HG03378 (cell line): ENCODE data around the gene LIFR.

ENCODE experiments used
- ATAC-seq: cut with Tn5 transposase; IDR thresholded peaks from one replicate; pipeline ENCODE4 v1.9.1; 2021; ENCODE audit warnings: mild to moderate bottlenecking, moderate library complexity; ENCODE audit not compliant: unreplicated experiment

Gene LIFR

DNA sequence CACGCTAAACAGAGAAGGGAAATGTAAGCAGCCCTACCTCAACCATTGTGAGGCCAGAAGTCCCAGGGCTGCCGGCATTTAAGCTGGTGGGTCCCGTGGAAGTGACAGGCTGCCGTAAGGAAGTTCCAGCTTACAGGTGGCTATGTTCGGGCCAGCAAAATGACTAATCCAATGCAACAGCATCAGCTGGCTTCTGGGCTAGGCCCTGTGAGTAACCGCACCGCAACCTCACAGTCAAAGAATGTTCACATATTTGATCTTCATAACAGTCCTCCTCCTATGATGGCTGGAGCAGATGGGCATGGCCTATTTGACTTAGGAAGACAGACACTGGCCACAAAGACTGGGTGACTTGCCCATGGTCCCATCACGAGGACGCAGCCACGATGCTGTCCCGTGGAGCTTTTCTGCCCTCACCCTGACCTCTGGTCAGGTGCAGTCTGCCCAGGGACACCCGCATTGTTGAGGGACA is 88.2 kb downstream of the LIFR start:
- no peak for ATAC-seq

DNA sequence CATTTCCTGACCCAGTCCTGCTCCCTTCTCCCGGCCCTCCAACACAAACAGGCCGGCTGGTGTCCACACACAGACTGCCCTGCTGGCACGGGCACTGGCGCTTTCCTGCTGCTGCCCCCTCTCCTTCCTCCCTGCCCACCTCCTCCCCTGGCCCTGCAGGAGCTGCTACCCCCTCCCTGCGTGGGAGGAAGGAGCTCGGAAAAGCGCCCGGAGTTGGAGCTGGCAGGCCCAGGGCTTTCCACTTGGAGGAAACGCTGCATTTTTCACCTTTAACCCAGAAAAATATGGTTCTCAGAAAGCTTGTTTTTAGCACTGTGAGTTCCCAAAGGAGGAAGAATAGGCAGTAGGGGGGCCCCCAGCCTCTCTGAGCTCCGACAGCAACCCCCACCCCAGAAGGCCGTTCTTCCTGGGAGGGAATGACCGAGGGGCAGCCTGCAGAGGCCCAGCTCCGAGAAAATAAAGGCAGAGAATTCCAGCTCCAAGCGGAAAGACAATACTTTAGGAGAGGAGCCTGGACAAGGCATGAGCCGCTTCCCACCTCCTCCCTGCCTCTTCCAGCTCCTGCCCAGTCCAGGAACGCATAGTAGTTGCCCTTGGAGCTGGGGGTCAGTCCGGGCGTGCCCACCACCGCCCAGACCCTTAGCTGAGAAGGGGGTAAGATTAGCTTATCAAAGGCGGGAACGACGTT is 88.9 kb downstream of the LIFR start:
- no peak for ATAC-seq

DNA sequence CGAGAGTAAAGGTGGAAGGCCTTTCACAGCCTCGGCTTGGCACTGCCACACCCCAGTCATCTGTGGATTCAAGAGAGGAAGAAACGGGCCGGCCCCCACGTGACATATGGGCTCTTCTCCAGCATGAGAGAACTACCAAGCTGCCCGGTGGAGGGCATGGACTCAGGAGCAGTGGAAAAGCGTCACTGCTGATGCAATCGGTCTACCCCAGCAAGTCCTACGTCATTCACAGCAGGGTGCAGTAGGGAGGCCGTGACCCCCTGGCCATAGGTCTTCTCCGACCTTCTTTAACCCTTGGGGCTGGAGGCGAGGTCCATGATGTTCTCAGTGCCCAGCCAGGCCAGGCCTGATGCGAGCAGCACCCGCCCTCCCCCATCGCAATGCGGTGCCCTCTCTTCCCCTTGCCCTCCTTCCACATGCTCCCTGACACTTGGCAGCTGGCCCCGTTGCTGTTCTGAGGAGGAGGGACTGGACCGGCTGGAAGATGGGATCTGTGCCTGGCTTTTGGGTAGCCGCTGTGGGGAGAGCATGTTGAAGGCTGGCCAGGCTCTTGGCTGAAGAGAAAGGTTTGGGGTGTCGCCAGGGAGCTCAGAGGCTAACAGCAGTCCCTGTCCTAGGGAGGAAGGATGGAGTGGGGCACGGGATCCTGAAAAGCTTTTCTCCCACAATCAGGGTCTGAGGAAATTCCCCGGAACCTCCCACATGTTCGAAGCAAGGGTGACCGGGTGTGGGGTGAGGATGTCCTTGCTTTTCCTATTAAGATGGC is 89.8 kb downstream of the LIFR start:
- no peak for ATAC-seq

DNA sequence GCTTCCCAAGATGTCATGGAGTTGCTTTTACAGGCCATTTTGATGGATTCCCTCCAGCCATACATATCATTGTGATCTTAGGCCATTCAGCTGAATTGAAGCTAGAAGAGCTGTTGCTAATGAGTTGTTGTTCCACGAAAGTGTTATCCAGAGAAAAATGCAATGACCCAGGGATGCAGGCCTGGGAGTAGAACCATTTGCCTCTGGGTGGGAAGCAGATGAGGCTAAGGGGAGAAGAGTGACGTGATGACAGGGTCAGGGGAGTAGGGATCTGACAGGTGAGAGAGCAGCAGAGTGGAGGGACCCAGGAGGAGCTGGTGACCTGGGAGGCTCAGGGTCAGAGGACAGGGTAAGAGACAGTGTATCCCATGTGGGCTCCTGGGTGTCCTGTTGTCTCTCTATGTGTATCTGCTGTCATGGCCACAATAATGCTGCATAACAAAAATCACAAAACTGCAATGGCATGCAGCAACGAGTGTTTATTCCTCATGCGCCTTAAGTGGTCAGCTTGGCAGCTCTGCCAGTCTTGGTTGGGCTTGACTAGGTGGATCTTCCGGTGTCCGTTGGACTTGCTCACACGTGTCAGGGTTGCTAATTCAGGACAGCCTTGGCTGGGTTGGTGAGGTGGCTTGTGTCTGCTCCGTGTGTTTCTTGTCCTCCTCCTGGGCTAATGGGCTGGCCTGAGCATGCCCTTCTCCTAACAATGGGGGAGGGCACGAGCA is 90.6 kb downstream of the LIFR start:
- ATAC-seq: no peak

DNA sequence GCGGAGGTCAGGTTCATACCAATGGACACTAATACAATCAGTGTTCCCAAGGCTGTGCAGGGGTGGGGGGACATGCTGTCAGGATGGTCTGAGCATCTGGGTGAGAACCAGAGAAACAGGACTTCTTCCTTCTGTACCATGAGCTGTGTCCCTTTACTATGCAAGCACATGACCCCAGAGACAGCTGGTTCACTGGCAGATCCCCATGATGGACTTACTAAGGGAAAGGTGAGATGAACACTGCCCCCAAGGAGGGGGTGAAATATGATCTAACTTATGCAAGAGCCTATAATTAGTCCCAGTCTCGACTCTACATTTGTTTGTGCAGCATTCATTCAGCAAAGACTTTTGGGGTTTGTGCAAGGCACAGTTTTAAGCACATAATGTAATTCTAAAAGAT is 91.4 kb downstream of the LIFR start:
- no peak for ATAC-seq

DNA sequence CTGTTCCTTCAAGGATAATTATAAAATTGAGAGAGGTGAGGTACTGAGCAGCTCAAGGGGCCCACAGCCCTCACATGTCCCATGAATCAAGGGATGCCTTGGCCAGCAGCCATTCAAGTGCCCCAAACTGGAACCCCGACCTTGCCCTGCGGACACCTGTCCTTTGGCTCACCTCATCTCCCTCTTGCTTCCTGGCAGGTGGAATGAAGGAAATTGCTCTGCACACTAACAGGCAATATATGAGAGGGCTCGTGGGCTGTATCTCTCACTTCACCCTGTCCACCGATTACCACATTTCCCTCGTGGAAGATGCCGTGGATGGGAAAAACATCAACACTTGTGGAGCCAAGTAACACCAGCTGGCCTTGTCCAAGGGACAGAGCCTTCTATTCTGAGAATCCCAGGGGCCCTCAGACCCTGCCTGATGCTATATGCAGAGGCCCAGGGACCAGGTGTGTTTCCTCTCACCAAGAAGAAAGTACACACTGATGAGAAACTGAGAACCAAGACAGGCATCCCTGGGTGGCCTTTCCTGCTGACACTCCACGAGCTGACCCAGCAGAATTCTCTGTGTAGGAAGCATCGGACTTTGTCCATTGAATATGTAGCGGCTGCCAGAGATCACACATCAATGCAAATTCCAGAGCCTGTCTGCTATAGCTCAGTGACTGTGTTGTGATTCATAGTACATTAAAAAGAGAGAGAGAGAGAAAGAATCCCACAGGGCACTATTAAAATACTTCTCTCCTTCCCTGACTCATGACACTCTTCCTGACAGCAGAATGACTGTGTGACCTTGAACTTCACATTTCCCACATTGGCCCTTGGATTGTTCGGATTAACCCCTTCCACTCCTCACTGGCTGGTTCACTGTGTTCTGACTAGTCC is 92.6 kb downstream of the LIFR start:
- no peak for ATAC-seq

DNA sequence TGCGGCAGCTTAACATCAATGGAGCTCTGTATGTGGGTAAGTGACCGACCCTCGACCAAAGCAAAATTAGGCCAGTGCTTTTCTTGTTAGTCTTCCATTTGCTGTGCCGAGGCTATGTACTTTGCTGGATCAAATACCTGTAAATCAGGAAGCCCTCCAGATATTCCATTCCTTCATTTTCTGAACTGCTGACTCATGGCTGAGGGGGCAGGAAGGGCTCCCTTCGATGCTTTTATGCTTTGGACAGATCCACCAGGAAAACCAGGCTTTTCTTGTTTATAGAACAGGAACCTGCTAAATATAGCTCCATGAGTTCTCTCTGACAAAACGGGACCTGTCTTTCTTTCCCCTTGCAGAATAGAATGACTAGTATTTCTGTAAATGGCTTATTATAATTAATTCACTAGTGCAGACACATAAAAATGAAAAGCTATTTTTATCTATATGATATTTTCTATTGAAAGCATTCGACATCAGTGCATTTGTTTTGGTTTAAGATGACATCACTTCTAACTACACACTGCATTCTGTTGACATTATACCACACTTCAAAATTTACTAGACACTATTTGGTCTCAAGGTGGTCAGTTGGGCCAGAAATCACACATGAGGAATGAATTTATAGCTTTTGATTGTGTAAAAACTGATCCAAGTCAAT is 93.3 kb downstream of the LIFR start:
- no peak for ATAC-seq

DNA sequence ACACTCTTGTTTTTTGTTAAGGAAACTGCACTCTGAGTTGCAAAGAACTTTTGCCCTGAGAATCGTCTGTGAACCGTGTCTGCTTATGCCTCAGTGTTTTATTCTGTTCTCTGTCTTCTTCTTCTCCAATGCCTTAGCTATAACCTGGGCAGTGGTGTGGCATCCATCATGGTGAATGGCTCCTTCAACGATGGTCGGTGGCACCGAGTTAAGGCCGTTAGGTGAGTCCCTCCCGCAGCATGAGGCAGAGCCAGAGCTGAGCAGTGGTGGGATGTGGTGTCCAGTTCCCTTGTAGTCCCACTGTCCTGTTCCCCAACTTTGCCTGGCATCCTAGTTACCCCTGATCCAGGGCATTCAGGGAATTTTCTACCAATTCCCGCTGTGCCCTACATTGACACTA is 98.3 kb downstream of the LIFR start:
- ATAC-seq: no peak

DNA sequence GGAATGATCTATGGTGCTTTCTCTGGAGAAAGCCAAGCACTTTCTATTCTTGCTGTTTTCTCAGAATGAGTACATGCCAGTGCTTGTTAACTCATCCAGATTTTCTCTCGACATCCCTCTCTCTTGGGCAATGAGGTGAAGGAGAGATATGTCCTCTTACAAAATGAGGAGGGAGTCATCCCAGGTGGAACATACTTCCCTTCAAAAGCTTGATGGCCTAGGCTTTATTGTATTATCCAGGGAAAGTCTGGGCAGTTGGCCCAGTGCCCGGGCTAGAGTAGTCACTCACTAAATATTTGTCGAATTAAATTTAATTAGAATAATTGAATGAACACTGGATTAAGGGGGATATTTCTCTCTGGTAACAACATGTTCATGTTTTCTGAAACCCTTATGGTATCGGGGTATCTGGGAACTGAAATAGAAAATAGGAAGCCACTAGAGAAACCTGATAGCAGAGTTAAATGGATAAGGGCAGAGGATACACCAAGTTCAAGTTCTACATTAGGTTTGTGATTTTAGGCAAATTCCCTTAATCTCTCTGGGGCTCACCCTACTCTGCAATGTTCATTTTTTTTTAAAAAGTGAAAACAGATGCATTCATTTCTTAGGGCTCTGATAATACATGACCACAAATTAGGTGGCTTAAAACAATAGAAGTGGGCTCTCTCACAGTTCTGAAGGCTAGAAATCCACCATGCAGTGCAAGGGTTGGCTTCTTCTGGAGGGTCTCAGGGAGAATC is 99.6 kb downstream of the LIFR start:
- no peak for ATAC-seq

DNA sequence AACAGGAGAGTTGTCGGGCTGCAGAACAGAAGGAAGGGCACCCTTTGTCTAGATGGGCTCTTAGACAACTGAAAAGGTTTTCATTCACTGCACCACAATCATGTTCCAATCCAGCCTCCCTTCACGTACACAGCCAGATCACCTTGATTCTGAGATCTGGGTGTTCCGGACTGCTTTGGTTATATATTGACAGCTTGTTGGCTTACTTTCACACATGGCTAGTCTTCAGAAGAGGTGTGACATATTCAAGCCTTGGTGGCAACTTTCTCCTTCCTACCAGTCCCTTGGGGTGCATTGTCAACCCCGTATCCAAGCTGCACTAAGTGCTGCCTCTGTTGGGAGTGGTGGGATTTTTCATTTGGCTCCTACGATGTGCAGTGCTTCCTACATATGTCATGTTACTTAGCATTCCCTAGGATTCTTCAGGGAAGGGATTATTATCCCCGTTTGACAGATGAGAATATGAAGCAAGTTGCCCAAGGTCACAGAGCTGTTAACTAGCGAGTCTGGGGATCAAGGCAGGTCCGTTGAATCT is 100.6 kb downstream of the LIFR start:
- ATAC-seq: peak; percentile 50

DNA sequence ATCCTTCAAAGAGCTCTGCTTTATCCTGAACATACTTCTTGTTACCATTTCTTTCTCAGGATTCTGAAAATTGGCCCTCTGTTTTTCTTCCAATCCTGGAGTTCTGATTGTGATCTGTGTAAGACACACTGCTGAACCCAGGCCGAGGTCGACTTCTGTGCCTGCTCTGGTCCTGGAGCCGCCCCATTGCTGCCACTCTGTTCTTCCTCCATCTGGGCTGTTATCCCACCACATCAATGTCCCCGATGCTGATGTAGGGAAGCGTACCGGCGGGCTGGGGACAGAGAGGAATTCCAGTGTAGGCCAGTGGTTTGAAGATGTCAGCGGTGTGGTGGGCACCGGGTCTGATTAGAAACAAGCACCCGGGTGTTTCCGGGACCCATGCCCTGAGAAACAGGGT is 102.5 kb downstream of the LIFR start:
- ATAC-seq: no peak

DNA sequence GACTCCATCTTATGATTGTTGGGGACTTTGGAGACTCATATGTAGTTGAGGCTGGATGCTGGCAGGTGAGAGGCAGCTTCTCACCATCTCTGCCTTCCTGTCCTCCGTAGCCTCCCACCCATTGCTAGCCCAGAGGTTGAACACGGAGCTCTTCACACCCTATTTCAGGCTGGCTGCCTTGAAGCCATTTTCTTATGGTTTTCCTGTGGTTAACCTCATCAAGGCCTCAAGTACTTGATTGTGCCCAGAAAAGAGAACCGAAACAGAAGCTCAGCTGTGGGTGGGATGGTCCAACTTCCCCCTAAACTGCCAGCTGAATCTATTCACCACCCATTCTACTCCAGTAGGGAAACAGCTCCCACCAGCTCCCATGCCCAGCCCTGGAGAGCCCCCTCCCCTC is 102.9 kb downstream of the LIFR start:
- peak; percentile 99 for ATAC-seq

DNA sequence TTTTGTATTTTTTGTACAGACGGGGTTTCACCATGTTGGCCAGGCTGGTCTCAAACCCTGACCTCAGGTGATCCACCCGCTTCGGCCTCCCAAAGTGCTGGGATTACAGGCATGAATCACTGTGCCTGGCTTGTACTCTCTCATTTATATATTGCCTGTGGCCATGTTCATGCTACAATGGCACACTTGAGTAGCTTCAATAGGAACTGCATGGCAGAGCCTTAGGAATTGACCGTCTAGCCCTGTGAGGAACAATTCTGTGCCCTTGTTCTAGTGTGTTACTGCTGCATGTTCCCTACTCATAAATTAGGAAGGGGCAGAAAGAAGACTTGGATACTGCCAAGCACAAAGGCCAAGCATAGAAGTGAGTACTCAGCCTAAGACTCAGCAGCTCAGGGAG is 104.2 kb downstream of the LIFR start:
- no peak for ATAC-seq

DNA sequence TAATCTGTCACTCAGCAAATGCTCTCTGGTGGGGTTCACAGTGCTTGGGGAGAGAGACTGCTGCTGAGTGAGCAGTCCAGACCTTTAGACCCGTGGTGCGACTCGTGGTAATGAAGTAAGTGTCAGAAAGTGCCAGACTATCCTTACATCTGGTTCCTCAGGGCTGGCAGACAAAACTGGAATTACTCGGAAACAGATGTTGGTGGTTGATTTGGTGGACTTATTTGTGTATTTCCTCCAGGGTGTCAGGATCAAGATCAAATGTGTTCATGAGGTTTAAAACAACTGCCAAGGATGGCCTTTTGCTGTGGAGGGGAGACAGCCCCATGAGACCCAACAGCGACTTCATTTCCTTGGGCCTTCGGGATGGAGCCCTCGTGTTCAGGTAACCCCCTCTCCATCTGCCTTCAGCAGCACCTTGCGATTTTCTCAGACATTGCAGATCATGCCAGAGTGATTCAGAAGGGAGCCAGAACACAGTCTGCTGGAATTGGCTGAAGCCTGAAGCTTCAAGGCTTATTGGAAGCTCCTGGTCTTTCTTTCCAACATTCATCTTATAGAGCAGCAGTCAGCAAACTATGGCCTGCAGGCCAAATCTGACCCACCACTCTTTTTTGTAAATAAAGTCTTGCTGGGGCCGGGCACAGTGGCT is 105.2 kb downstream of the LIFR start:
- no peak for ATAC-seq

DNA sequence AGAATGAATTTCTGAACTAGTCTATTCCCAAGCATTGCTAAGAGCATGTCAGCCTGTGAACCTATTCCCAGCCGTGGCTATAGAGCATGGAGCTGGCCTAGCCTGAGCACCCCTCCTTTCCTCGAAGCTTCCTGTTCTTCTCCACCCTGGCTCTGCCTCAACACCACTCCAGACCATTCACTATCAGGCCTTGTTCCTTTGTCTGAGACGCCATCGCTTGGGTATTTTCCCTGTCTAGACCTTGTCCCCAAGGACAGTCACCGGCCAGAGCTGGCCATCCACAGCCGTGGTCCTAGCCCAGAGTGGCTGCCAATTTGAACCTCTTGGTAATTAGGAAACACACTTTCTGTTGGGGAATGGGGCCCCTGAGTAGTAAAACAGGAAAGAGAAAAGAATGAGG is 105.8 kb downstream of the LIFR start:
- no peak for ATAC-seq

DNA sequence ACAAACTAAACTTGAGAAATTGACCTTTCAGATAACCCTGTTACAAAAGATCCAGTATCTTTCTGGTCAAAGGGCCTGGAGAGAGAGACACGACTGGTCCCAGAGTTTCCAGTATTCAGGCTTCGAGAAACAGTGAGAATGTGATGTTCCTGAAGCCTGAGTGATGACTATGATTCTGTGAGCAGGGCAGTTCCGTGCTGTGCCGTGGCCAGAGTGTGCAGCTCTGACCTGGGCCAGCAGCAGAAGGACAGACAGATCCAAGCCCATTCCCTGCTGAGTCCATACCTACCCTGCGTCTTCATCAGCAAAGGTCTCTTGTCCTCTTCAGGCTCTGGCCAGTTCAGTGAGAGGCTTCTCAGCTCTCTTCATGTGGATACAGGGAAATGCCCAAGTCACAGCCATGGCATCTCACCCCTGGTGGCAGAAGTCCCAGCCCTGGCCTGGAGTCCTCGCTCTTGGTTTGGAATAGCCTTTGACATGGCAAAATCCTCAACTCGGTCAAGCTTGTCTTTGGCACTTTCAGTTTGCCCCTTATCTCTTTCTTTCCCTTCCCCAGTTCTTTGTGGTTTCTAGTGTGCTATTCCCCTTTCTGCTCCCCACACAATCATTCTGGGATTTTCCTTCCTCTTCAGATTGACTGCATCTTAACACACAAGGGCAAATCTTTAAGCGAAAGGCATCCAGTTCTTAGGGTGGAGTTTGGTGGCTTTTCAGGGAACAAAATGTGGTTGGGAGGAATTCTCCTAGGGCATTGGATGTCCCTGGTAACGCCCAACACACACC is 107.7 kb downstream of the LIFR start:
- no peak for ATAC-seq

DNA sequence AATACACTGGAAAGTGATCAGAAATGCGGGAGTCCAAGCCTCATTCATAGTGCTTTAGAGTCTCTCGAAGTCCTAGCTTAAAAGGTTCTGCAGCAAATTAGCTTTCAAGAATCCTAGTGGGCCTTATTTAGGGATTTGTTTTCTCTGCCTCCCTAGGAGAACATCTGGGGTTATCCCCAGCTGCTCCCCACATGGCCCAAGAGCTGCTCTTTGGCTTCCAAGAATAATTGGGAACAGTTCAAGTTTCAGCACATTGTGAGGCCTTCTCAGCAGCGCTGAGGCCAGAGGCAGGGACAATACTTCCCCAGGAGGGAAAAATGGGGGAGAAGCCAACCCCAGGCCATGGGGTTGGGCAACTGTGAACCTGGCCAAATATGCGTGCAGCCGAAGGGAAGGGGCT is 108.7 kb downstream of the LIFR start:
- no peak for ATAC-seq

DNA sequence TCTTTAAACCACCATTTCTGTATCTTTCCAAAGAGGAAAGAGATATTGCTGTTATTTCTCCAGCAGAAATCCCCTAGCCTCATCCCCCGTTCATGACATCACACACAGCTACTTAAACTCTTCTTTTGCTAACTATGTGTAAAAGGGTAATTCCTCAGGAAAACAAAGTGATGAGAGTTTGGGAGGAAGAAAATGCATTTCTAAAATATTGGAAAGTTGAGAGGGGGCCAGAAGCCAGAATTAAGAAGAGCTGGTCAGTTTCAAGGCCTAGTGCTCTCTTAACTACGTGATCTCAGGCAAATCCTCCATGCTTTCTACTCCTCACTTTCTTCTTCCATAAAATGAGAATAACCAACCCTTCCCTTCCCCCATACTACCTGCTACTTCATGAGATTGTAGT is 109.4 kb downstream of the LIFR start:
- no peak for ATAC-seq
